ENCODE results near the gene ODF2. TPM values are rescaled to one million over a fixed set of nuclear protein-coding genes. Genes with fewer than 3 reads are reported as not detected.

ODF2 gene
- polyA plus RNA-seq, 1 of the 3 experiments (the other 2 are of a cell fraction): 35.7 TPM

- TF ChIP-seq MXI1 (IDR thresholded peaks at IDR 0.05; ENCODE audit: low read depth, low read length): peak; percentile 45; the same call in 1 of the 2 replicates
- TF ChIP-seq YY1 (IDR thresholded peaks at IDR 0.05; ENCODE audit: low read depth): no peak
- TF ChIP-seq ZBTB33 (IDR thresholded peaks at IDR 0.05; ENCODE audit: borderline replicate concordance, low read depth): no peak
- no peak for TF ChIP-seq CHD2 (IDR thresholded peaks at IDR 0.05; ENCODE audit: low read length, partially characterized antibody)
- no peak for TF ChIP-seq RXRA (IDR thresholded peaks at IDR 0.05; ENCODE audit: borderline replicate concordance, low read depth)
- peak; percentile 5; the same call in 1 of the 2 replicates for TF ChIP-seq RAD21 (IDR thresholded peaks at IDR 0.05; ENCODE audit: low read length)
- no peak for TF ChIP-seq SMC3 (IDR thresholded peaks at IDR 0.05; ENCODE audit: low read depth, low read length)
- TF ChIP-seq REST (IDR thresholded peaks at IDR 0.05; ENCODE audit: low read depth, low read length): no peak
- TF ChIP-seq SIN3A (IDR thresholded peaks at IDR 0.05; ENCODE audit: borderline replicate concordance, low read depth, low read length): no peak
- TF ChIP-seq TCF12 (IDR thresholded peaks at IDR 0.05): no peak
- no peak for TF ChIP-seq JUND (IDR thresholded peaks at IDR 0.05)
- no peak for TF ChIP-seq GABPA (IDR thresholded peaks at IDR 0.05; ENCODE audit: low read depth)
- TF ChIP-seq RCOR1 (IDR thresholded peaks at IDR 0.05; ENCODE audit: low read length): no peak
- no peak for TF ChIP-seq FOXM1 (IDR thresholded peaks at IDR 0.05; ENCODE audit: low read depth)
Measured at GRCh38 chr9:128456613-128457061, 831 bp downstream of the ODF2 start (continued).

- DNase-seq: no peak
- H4K20me1 ChIP-seq (ENCODE audit: insufficient read depth): no peaks in the 10 kb centered on the region
- H3K9ac ChIP-seq: peak overlapping the region; percentile 81
- ChIA-PET CTCF (interaction anchor here (0.7 to 0.8 kb wide), 3 partner anchors 19 to 57 kb away, joined by 3 to 5 read pairs (median 3); partner anchors contain the start of gene CERCAM), POLR2A (no interaction called here)
- no peak overlapping the region for H3K27ac ChIP-seq (ENCODE audit: low read depth in 2 of 2, low read length in 1 of 2)
- peaks cover 17 to 31% of the 10 kb centered on the region in 2 experiments for H3K36me3 ChIP-seq (replicated peaks in 1 of 2; ENCODE audit: control insufficient read depth in 1 of 2, insufficient read depth in 2 of 2, low read length in 1 of 2)
- WGBS (ENCODE audit: low lambda C conversion rate): 39% methylated on average over 12 of the region's 14 CpGs
- H3K4me2 ChIP-seq: peak overlapping the region; percentile 100
- no peaks in the 10 kb centered on the region for H3F3A ChIP-seq (replicated peaks; ENCODE audit: insufficient read depth)
- peak overlapping the region; percentile 79 to 92 for H3K4me3 ChIP-seq (ENCODE audit: low read depth in 2 of 2, low read length in 1 of 2)
- H3K79me2 ChIP-seq (ENCODE audit: insufficient read depth): peaks cover 35% of the 10 kb centered on the region
- H3K9me3 ChIP-seq: no peaks in the 10 kb centered on the region
- no peaks in the 10 kb centered on the region for H3K27me3 ChIP-seq (ENCODE audit: insufficient read depth)
- H3K9me2 ChIP-seq: no peaks in the 10 kb centered on the region
- peaks cover 3 to 9% of the 10 kb centered on the region in 2 experiments; a peak in 1 of 4 replicates for H3K4me1 ChIP-seq (ENCODE audit: control insufficient read depth in 1 of 2, insufficient read depth in 2 of 2, low read depth in 1 of 2, low read length in 1 of 2)
- no peak overlapping the region for H2AFZ ChIP-seq (ENCODE audit: low read depth)
- TF ChIP-seq MAX (IDR thresholded peaks at IDR 0.05; ENCODE audit: low read depth): no peak
- TF ChIP-seq SIN3A (IDR thresholded peaks at IDR 0.05; ENCODE audit: borderline replicate concordance, low read depth, low read length): no peak
- no peak for TF ChIP-seq ELF1 (IDR thresholded peaks at IDR 0.05)
- TF ChIP-seq YY1 (IDR thresholded peaks at IDR 0.05; ENCODE audit: low read depth): no peak
- TF ChIP-seq MEF2A (IDR thresholded peaks at IDR 0.05; ENCODE audit: borderline replicate concordance, low read depth): no peak
- TF ChIP-seq PBX3 (IDR thresholded peaks at IDR 0.05): no peak
- TF ChIP-seq CTCF (IDR thresholded peaks at IDR 0.05): no peak
- TF ChIP-seq FOXM1 (IDR thresholded peaks at IDR 0.05; ENCODE audit: low read depth): no peak
- no peak for TF ChIP-seq RFX5 (IDR thresholded peaks at IDR 0.05; ENCODE audit: low read length)
- no peak for TF ChIP-seq USF1 (IDR thresholded peaks at IDR 0.05; ENCODE audit: borderline replicate concordance, low read depth)
- no peak for TF ChIP-seq ZBTB33 (IDR thresholded peaks at IDR 0.05; ENCODE audit: borderline replicate concordance, low read depth)
Measured at GRCh38 chr9:128457207-128457606, 1.4 kb downstream of the ODF2 start.
